Activated CD8-positive, alpha-beta T cell treated with anti-CD3 and anti-CD28 coated beads for 36 hours (primary cell): ENCODE data around the gene MGRN1. TPM values are rescaled to one million over a fixed set of nuclear protein-coding genes. Genes with fewer than 3 reads are reported as not detected.

Experiments used
- ATAC-seq: fragments of 200-7000 bp; cut with Tn5 transposase; one replicate; pipeline ENCODE4 v1.10.0; 2021; ENCODE audit warnings: mild to moderate bottlenecking, moderate library complexity
- CTCF ChIA-PET: fragments of 350-600 bp; sonication (Branson Sonifier 250); formaldehyde crosslinking; loops from one replicate; lab custom pipeline; 2021; ENCODE audit warnings: antibody characterized with exemption; lab: Charles Lee
- POLR2A ChIA-PET: fragments of 350-600 bp; sonication (Branson Sonifier 250); formaldehyde crosslinking; loops from one replicate; lab custom pipeline; 2021; ENCODE audit warnings: antibody characterized with exemption; lab: Charles Lee
- DNase-seq: peaks from one replicate; pipeline ENCODE4 v3.0.0-alpha.2; 2020
- H3K27ac Mint-ChIP-seq: one replicate; pipeline ENCODE4 v1.8.0; 2021; ENCODE audit warnings: mild to moderate bottlenecking, mixed read lengths
- H3K27me3 Mint-ChIP-seq: one replicate; pipeline ENCODE4 v1.8.0; 2021; ENCODE audit warnings: mixed read lengths
- H3K36me3 Mint-ChIP-seq: one replicate; pipeline ENCODE4 v1.8.0; 2021; ENCODE audit warnings: low read depth, mixed read lengths
- H3K4me1 Mint-ChIP-seq: one replicate; pipeline ENCODE4 v1.8.0; 2021; ENCODE audit warnings: low read depth, mixed read lengths
- H3K4me3 Mint-ChIP-seq: one replicate; pipeline ENCODE4 v1.8.0; 2021; ENCODE audit warnings: mild to moderate bottlenecking, moderate library complexity, mixed read lengths
- H3K9me3 Mint-ChIP-seq: one replicate; pipeline ENCODE4 v1.8.0; 2021; ENCODE audit warnings: mixed read lengths
- CTCF ChIP-seq: fragments of 200-600 bp; IDR thresholded peaks from one replicate; pipeline ENCODE4 v1.8.0; 2022; ENCODE audit warnings: antibody characterized with exemption, mild to moderate bottlenecking
- intact Hi-C: fragments of 100-400 bp; cut with micrococcal nuclease; formaldehyde crosslinking; loops from one replicate; pipeline ENCODE4 v1.10.0; 2022
- total RNA-seq, 2 experiments: library from RNA; stranded (reverse); gene quantifications; one replicate each; pipeline ENCODE4 v1.2.3, GENCODE V29; 2021

Gene MGRN1
- total RNA-seq, 2 experiments from 2014 or later = 67.6 to 70.8 TPM

- Mint-ChIP-seq H3K4me3 (no peak overlapping the region), H3K27me3 (no peaks in the 10 kb centered on the region), H3K36me3 (peaks cover 19% of the 10 kb centered on the region), H3K4me1 (peaks cover 13% of the 10 kb centered on the region), H3K9me3 (no peaks in the 10 kb centered on the region), H3K27ac (no peak overlapping the region)
- ATAC-seq = no peak
- no peak for TF ChIP-seq CTCF
- intact Hi-C loops = no loop called here
- no peak for DNase-seq
- ChIA-PET POLR2A (interaction anchor here (1.4 kb wide), 1 partner anchor 8 kb away, joined by 5 read pairs; no protein-coding TSS in a partner anchor), CTCF (no interaction called here)
Observed at GRCh38 chr16:4702466-4702808, 77.8 kb downstream of the MGRN1 start.

DNA sequence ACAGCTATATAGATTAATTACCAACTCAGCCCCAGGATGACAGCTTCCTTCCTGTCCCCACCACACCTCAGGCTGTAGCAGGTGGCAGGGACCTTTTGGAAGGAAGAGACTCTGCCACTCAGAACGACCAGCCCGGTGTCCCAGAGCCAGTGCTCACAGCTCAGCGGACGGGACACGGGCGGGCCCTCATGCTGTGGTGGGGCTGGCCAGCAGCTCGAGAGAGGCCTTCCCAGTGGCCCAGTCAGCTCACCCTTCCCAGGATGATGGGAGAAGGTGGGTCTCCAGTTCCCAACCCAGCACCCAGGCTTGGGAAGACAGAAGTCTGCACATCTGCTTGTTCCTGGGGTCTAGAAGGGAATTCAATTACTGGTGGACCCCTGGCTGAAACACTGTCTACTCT, 79.3 kb downstream of the MGRN1 start:
- H3K4me1 Mint-ChIP-seq = peaks cover 13% of the 10 kb centered on the region
- H3K36me3 Mint-ChIP-seq = peaks cover 17% of the 10 kb centered on the region
- DNase-seq = no peak
- no peaks in the 10 kb centered on the region for H3K9me3 Mint-ChIP-seq
- H3K27me3 Mint-ChIP-seq = no peaks in the 10 kb centered on the region
- ATAC-seq = no peak
- TF ChIP-seq CTCF = no peak
- POLR2A ChIA-PET = interaction anchor here (1.0 kb wide), 1 partner anchor 10 kb away, joined by 3 read pairs; the partner anchor contains the start of gene NUDT16L1
- H3K4me3 Mint-ChIP-seq = no peak overlapping the region
- intact Hi-C loops = no loop called here
- CTCF ChIA-PET = interaction anchor here (1.3 kb wide), 1 partner anchor 22 kb away, joined by 4 read pairs; no protein-coding TSS in a partner anchor
- no peak overlapping the region for H3K27ac Mint-ChIP-seq

DNA sequence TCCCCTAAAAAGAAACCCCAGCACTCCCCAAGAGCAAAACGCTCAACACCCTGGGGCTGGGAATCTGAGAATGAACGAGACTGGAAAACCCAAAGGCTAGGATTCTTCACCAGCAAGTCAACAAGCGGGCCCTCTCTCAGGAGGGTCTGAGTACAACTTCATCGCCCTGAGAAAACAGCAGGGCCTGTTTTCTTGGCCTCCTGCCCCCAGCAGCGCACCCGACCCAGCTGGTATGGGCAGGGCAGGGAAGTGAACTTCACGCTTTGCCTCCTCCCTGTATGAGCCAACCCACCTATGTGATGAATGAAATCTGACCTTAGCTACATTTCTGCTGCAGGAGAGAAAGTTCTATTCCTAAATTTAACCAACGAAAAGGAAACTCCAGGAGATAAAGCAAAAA, 79.9 kb downstream of the MGRN1 start:
- Mint-ChIP-seq H3K27ac (no peak overlapping the region), H3K27me3 (no peaks in the 10 kb centered on the region), H3K9me3 (no peaks in the 10 kb centered on the region), H3K36me3 (peaks cover 13% of the 10 kb centered on the region), H3K4me3 (no peak overlapping the region), H3K4me1 (peaks cover 12% of the 10 kb centered on the region)
- intact Hi-C loops = no loop called here
- DNase-seq (no peak), ATAC-seq (no peak)
- ChIA-PET POLR2A (no interaction called here), CTCF (interaction anchor here (1.3 kb wide), 1 partner anchor 22 kb away, joined by 4 read pairs; no protein-coding TSS in a partner anchor)
- TF ChIP-seq CTCF = no peak

- POLR2A ChIA-PET = interaction anchor here (1.1 kb wide), 1 partner anchor 30 kb away, joined by 3 read pairs; no protein-coding TSS in a partner anchor
- CTCF ChIA-PET = interaction anchor here (1.3 kb wide), 1 partner anchor 23 kb away, joined by 4 read pairs; no protein-coding TSS in a partner anchor
- Mint-ChIP-seq H3K9me3 (no peaks in the 10 kb centered on the region), H3K27me3 (no peaks in the 10 kb centered on the region), H3K4me1 (peaks cover 8% of the 10 kb centered on the region), H3K27ac (no peak overlapping the region), H3K4me3 (no peak overlapping the region), H3K36me3 (peaks cover 13% of the 10 kb centered on the region)
- no peak for ATAC-seq
- intact Hi-C loops = no loop called here
- no peak for DNase-seq
- no peak for TF ChIP-seq CTCF
Observed at GRCh38 chr16:4704913-4705312, 80.3 kb downstream of the MGRN1 start.

DNA sequence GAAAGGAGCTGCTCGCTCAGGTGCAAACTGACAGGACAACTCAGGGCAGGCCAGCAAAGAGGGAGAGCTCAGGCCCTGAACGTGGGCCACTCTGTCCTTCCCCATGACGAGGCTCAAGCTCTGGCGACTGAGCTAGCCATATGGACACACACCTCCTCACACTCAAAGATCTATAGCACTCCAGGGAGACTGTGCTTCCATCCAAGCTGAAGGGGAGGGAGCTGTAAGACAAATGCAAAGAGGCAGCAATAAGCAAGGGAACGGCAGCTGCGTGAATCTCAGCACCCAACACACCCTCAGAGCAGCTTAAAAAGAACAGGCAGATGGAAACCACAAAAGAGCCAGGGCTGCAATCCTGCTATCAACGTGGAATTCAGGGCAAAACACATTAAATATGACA, 82.2 kb downstream of the MGRN1 start:
- ATAC-seq (no peak), DNase-seq (no peak)
- H3K9me3 Mint-ChIP-seq = no peaks in the 10 kb centered on the region
- intact Hi-C loops = no loop called here
- no peak overlapping the region for H3K27ac Mint-ChIP-seq
- ChIA-PET CTCF (interaction anchor here (0.8 kb wide), 1 partner anchor 76 kb away, joined by 3 read pairs; no protein-coding TSS in a partner anchor), POLR2A (interaction anchor here (1.0 to 1.1 kb wide), 2 partner anchors 11 to 14 kb away, joined by 3 to 6 read pairs; partner anchors contain the start of gene NUDT16L1)
- TF ChIP-seq CTCF = no peak
- no peaks in the 10 kb centered on the region for H3K4me1 Mint-ChIP-seq
- peaks cover 16% of the 10 kb centered on the region for H3K36me3 Mint-ChIP-seq
- H3K4me3 Mint-ChIP-seq = no peak overlapping the region
- no peaks in the 10 kb centered on the region for H3K27me3 Mint-ChIP-seq
